Neural cell (in vitro differentiated cells): ENCODE data around the gene RRN3. TPM values are rescaled to one million over a fixed set of nuclear protein-coding genes. Genes with fewer than 3 reads are reported as not detected.

Experiments used
- H2AFZ ChIP-seq: fragments of 200-600, 300-800 bp; sonication (generic), shearing (Covaris generic); 2 replicates; pipeline ENCODE4 v1.6.0; 2014; ENCODE audit warnings: low read depth, mild to moderate bottlenecking, antibody characterized with exemption, low read length, moderate library complexity
- H3F3A ChIP-seq: fragments of 200-600 bp; shearing (Covaris generic); 2 replicates; pipeline ENCODE4 v1.6.1; 2016; ENCODE audit warnings: mild to moderate bottlenecking, moderate library complexity, mixed read lengths, antibody characterized with exemption, low read length; ENCODE audit not compliant: insufficient read depth, poor library complexity, severe bottlenecking
- H3K27ac ChIP-seq: fragments of 200-600, 300-800 bp; sonication (generic), shearing (Covaris generic); 2 replicates; pipeline ENCODE4 v1.5.1; 2014; ENCODE audit warnings: mild to moderate bottlenecking, low read length, moderate library complexity
- H3K27me3 ChIP-seq: fragments of 300-800, 200-600 bp; sonication (generic), shearing (Covaris generic); 2 replicates; pipeline ENCODE4 v1.6.0; 2014; ENCODE audit warnings: mild to moderate bottlenecking, low read depth, low read length, moderate library complexity; ENCODE audit not compliant: insufficient read depth
- H3K36me3 ChIP-seq: fragments of 300-800, 200-600 bp; sonication (generic), shearing (Covaris generic); 2 replicates; pipeline ENCODE4 v1.5.1; 2014; ENCODE audit warnings: mild to moderate bottlenecking, antibody characterized with exemption, low read length, moderate library complexity; ENCODE audit not compliant: insufficient read depth
- H3K4me2 ChIP-seq: fragments of 300-800, 200-600 bp; sonication (generic), shearing (Covaris generic); 2 replicates; pipeline ENCODE4 v1.6.0; 2014; ENCODE audit warnings: mild to moderate bottlenecking, low read length
- H3K4me3 ChIP-seq: fragments of 300-800, 200-600 bp; sonication (generic), shearing (Covaris generic); 2 replicates; pipeline ENCODE4 v1.5.1; 2014; ENCODE audit warnings: mild to moderate bottlenecking, low read length, moderate library complexity
- H3K79me2 ChIP-seq: fragments of 200-600 bp; shearing (Covaris generic); replicated peaks from 2 replicates; pipeline ENCODE4 v1.6.0; 2014; ENCODE audit warnings: mild to moderate bottlenecking, low read length, moderate library complexity; ENCODE audit not compliant: insufficient read depth
- H3K9ac ChIP-seq: fragments of 300-800, 200-600 bp; sonication (generic), shearing (Covaris generic); 2 replicates; pipeline ENCODE4 v1.6.1; 2016; ENCODE audit warnings: mild to moderate bottlenecking, low read length, mixed read lengths
- H3K9me2 ChIP-seq: fragments of 200-600 bp; shearing (Covaris generic); 2 replicates; pipeline ENCODE4 v1.6.1; 2016; ENCODE audit warnings: mild to moderate bottlenecking, low read length, mixed read lengths; ENCODE audit not compliant: insufficient read depth
- H3K9me3 ChIP-seq: fragments of 200-600, 300-800 bp; sonication (generic), shearing (Covaris generic); 2 replicates; pipeline ENCODE4 v1.6.1; 2016; ENCODE audit warnings: mild to moderate bottlenecking, mixed run types, low read length, moderate library complexity, mixed read lengths
- H4K20me1 ChIP-seq: fragments of 200-600 bp; shearing (Covaris generic); 2 replicates; pipeline ENCODE4 v1.6.1; 2016; ENCODE audit warnings: mild to moderate bottlenecking, mixed run types; ENCODE audit not compliant: insufficient read depth
- CTCF ChIP-seq: fragments of 450-650 bp; IDR thresholded peaks from 2 replicates; pipeline ENCODE4 v1.5.1; 2014; ENCODE audit warnings: antibody characterized with exemption, mild to moderate bottlenecking, moderate library complexity; ENCODE audit not compliant: poor library complexity, severe bottlenecking
- EP300 ChIP-seq: fragments of 450-650 bp; conservative IDR thresholded peaks from 2 replicates; pipeline ENCODE4 v1.6.1; 2014; ENCODE audit warnings: antibody characterized with exemption, mild to moderate bottlenecking, moderate library complexity; ENCODE audit not compliant: poor library complexity, severe bottlenecking
- EZH2 ChIP-seq: fragments of 200-600, 300-800 bp; shearing (Covaris generic), sonication (generic); IDR thresholded peaks from 2 replicates; pipeline ENCODE4 v1.6.1; 2014; ENCODE audit warnings: antibody characterized with exemption, low read length, borderline replicate concordance, mild to moderate bottlenecking; ENCODE audit not compliant: insufficient read depth, poor library complexity, severe bottlenecking
- MXI1 ChIP-seq: fragments of 450-650 bp; conservative IDR thresholded peaks from 2 replicates; pipeline ENCODE4 v1.6.1; 2014; ENCODE audit warnings: antibody characterized with exemption, mild to moderate bottlenecking; ENCODE audit not compliant: poor library complexity, severe bottlenecking
- RAD21 ChIP-seq: fragments of 450-650 bp; conservative IDR thresholded peaks from 2 replicates; pipeline ENCODE4 v1.6.1; 2014; ENCODE audit warnings: antibody characterized with exemption, mild to moderate bottlenecking, moderate library complexity
- SMC3 ChIP-seq: fragments of 450-650 bp; conservative IDR thresholded peaks from 2 replicates; pipeline ENCODE4 v1.6.1; 2014; ENCODE audit warnings: antibody characterized with exemption, mild to moderate bottlenecking, moderate library complexity; ENCODE audit not compliant: poor library complexity
- TAF1 ChIP-seq: IDR thresholded peaks from 2 replicates; pipeline ENCODE4 v1.6.1; 2012; ENCODE audit warnings: low read depth
- polyA plus RNA-seq: library from polyadenylated mRNA; depleted of rRNA; stranded (reverse); fragments of >200 nt; gene quantifications from 2 replicates; pipeline ENCODE4 v1.2.3, GENCODE V29; 2014

Gene RRN3
- polyA plus RNA-seq, 1 donor from 2014 or later: 95.4 TPM

DNA sequence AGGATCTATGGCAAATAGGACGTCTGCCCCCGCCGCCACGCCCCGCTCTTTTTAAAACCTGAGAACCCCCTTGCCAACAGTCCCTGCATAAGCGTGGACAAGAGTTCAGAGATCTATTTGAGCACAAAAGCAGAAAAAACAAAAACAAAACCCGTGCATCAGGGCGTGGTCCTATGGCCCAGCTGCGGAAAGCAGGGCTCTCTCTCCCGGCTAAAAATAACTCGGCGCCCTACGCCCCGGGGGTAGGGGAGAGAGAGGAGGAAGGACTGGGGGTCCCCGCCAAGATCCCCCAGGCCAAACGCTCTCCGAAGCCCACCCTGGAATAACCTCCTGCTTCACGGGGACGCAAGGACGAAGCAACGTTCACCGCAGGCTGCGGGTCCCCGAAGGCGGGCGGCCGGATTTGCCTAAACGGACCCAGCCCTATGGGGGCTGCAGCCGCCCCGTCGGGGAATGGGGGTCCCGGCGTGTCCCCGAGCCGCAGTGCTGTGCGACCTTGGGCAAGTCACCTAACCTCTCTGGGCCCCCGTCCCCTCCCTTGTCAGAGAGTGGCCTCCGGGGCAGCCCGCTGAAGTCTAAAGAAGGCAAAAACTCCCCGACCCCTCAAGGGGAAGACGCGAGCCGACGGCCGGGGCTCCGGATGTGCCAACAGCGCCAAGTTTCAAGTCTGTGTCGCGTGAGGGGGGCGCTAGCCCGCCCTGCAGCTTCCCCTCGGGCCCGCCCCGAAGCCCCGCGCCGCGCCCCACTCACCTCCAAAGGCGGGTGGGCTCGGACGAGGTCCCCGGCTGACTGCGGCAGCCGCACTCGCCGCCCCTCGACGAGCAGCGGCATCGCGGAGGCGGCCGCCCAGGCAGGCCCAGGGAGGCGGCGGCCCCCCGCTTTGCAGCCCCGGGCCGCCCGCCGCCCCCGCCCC, 38.7 kb downstream of the RRN3 start:
- no peaks in the 10 kb centered on the region for H3K9me2 ChIP-seq
- H3K4me2 ChIP-seq: peak overlapping the region; percentile 51
- no peaks in the 10 kb centered on the region for H4K20me1 ChIP-seq
- H2AFZ ChIP-seq: peak overlapping the region; percentile 40
- H3K9me3 ChIP-seq: no peaks in the 10 kb centered on the region
- no peaks in the 10 kb centered on the region for H3K36me3 ChIP-seq
- H3K79me2 ChIP-seq: peaks cover 4% of the 10 kb centered on the region
- no peak overlapping the region for H3K27ac ChIP-seq
- H3K4me3 ChIP-seq: peak overlapping the region; percentile 90
- no peaks in the 10 kb centered on the region for H3F3A ChIP-seq
- TF ChIP-seq SMC3: peak; percentile 9
- TF ChIP-seq MXI1: no peak
- TF ChIP-seq CTCF: peak; percentile 54
- no peak for TF ChIP-seq TAF1
- no peaks in the 10 kb centered on the region for H3K27me3 ChIP-seq
- peak overlapping the region; percentile 62 for H3K9ac ChIP-seq

GRCh38 chr16:15054357-15055140, 39.5 kb downstream of the RRN3 start:
- Histone ChIP-seq H3K9ac (peak overlapping the region; percentile 62), H3K36me3 (no peaks in the 10 kb centered on the region), H3K27me3 (no peaks in the 10 kb centered on the region), H3K27ac (no peak overlapping the region), H3K4me3 (peak overlapping the region; percentile 90), H2AFZ (no peak overlapping the region), H3K9me3 (no peaks in the 10 kb centered on the region), H3F3A (no peaks in the 10 kb centered on the region), H4K20me1 (no peaks in the 10 kb centered on the region), H3K9me2 (no peaks in the 10 kb centered on the region), H3K4me2 (peak overlapping the region; percentile 51), H3K79me2 (peaks cover 4% of the 10 kb centered on the region)
- no peak for TF ChIP-seq MXI1
- TF ChIP-seq RAD21: no peak
- TF ChIP-seq TAF1: no peak
- TF ChIP-seq EP300: no peak
- no peak for TF ChIP-seq EZH2
- TF ChIP-seq CTCF: no peak
